HAP-1 (cell line): ENCODE data around the gene MAL.

Source experiments
- DNase-seq, 2 experiments: peaks; one replicate each; pipeline ENCODE4 v3.0.0-alpha.2; 2016 to 2020; ENCODE audit warnings: low spot score in 2 of 2
- H3K27me3 ChIP-seq: fragments of 250-450 bp; sonication (Bioruptor Pico); 2 replicates; pipeline ENCODE4 v1.5.1; 2020; ENCODE audit warnings: low read depth, mild to moderate bottlenecking, moderate library complexity
- H3K36me3 ChIP-seq: fragments of 250-450 bp; sonication (Bioruptor Pico); replicated peaks from 2 replicates; pipeline ENCODE4 v1.5.1; 2020; ENCODE audit warnings: mild to moderate bottlenecking
- H3K4me1 ChIP-seq: fragments of 250-450 bp; sonication (Bioruptor Pico); 2 replicates; pipeline ENCODE4 v1.5.1; 2020; ENCODE audit warnings: mild to moderate bottlenecking
- H3K4me3 ChIP-seq: fragments of 250-450 bp; sonication (Bioruptor Pico); 2 replicates; pipeline ENCODE4 v1.5.1; 2020; ENCODE audit warnings: mild to moderate bottlenecking, moderate library complexity
- H3K9me3 ChIP-seq: fragments of 250-450 bp; sonication (Bioruptor Pico); 2 replicates; pipeline ENCODE4 v1.5.1; 2020; ENCODE audit warnings: mild to moderate bottlenecking, moderate library complexity
- in situ Hi-C: fragments of 300-500 bp; cut with MboI; formaldehyde crosslinking; loops from 3 replicates; pipeline ENCODE4 v1.14.3; 2020; ENCODE audit warnings: low sequenced_read_pairs, inconsistent platforms, mixed read lengths

Gene MAL

DNA sequence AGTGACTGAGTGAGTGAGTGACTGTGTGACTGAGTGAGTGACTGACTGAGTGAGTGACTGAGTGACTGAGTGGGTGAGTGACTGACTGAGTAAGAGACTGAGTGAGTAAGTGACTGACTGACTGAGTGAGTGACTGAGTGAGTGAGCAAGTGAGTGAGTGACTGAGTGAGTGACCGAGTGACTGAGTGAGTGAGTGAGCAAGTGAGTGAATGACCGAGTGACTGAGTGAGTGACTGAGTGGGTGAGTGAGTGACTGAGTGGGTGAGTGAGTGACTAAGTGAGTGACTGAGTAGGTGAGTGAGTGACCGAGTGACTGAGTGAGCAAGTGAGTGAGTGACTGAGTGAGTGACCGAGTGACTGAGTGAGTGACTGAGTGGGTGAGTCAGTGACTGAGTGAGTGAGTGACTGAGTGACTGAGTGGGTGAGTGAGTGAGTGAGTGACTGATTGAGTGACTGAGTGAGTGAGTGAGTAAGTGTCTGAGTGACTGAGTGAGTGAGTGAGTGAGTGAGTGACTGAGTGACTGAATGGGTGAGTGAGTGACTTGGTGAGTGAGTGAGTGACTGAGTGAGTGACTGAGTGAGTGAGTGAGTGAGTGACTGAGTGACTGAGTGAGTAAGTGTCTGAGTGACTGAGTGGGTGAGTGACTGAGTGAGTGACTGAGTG is 13.3 kb downstream of the MAL start:
- in situ Hi-C loops: no loop called here
- DNase-seq: no peak
- Histone ChIP-seq H3K9me3 (no peaks in the 10 kb centered on the region), H3K27me3 (no peaks in the 10 kb centered on the region), H3K36me3 (no peaks in the 10 kb centered on the region), H3K4me1 (no peaks in the 10 kb centered on the region), H3K4me3 (no peak overlapping the region)

DNA sequence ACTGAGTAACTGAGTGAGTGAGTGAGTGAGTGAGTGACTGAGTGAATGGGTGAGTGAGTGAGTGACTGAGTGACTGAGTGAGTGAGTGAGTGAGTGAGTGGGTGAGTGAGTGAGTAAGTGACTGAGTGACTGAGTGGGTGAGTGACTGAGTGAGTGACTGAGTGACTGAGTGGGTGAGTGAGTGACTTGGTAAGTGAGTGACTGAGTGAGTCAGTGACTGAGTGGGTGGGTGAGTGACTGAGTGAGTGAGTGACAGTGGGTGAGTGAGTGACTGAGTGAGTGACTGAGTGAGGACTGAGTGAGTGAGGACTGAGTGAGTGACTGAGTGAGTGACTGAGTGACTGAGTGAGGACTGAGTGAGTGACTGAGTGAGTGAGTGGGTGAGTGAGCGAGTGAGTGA is 13.9 kb downstream of the MAL start:
- in situ Hi-C loops: no loop called here
- DNase-seq: no peak
- Histone ChIP-seq H3K36me3 (no peaks in the 10 kb centered on the region), H3K9me3 (no peaks in the 10 kb centered on the region), H3K4me3 (no peak overlapping the region), H3K4me1 (no peaks in the 10 kb centered on the region), H3K27me3 (0 out of 2 replicates have a peak, but pooled peaks cover 2% of the 10 kb centered on the region)

DNA sequence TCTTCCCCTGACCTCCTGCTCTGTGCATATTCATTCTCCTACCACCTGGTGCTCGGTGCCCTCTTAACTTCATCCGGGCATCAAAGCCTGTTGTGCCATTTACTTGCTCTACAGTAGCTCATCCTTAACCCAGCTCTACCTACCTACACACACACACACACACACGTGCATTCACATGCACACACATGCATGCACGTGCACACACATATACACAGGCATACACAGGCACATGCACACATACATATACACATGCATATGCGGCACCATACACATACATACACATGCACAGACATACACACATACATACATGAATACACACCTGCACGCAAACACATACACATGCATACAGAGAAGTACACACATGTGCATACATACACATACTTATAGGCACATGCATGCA is 14.5 kb downstream of the MAL start:
- Histone ChIP-seq H3K27me3 (0 out of 2 replicates have a peak, but pooled peaks cover 2% of the 10 kb centered on the region), H3K9me3 (no peaks in the 10 kb centered on the region), H3K36me3 (no peaks in the 10 kb centered on the region), H3K4me1 (no peaks in the 10 kb centered on the region), H3K4me3 (no peak overlapping the region)
- in situ Hi-C loops: no loop called here
- DNase-seq: no peak

DNA sequence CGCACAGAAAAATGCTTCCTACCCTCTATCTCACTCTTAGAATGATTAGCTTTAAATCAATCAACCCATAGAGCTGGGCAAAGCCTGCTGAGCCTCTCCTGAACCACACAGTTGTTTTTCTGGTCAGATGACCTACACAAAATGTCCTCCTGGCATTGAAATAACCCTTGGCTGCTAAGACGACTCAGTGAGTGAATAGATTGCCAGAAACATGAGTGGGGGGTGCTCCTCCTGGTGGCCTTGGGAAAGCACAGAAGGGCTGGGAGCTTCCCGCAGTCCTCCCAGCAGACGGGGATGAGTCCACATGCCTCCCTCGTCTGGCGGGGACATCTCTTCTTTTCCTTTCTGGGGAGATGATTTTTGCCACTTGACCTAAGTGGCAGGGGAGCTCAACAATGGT is 14.9 kb downstream of the MAL start:
- in situ Hi-C loops: no loop called here
- H3K4me3 ChIP-seq: no peak overlapping the region
- H3K27me3 ChIP-seq: peaks cover 2% of the 10 kb centered on the region; the same call in 1 of the 2 replicates
- DNase-seq: no peak
- no peaks in the 10 kb centered on the region for H3K9me3 ChIP-seq
- no peaks in the 10 kb centered on the region for H3K36me3 ChIP-seq
- H3K4me1 ChIP-seq: no peaks in the 10 kb centered on the region

DNA sequence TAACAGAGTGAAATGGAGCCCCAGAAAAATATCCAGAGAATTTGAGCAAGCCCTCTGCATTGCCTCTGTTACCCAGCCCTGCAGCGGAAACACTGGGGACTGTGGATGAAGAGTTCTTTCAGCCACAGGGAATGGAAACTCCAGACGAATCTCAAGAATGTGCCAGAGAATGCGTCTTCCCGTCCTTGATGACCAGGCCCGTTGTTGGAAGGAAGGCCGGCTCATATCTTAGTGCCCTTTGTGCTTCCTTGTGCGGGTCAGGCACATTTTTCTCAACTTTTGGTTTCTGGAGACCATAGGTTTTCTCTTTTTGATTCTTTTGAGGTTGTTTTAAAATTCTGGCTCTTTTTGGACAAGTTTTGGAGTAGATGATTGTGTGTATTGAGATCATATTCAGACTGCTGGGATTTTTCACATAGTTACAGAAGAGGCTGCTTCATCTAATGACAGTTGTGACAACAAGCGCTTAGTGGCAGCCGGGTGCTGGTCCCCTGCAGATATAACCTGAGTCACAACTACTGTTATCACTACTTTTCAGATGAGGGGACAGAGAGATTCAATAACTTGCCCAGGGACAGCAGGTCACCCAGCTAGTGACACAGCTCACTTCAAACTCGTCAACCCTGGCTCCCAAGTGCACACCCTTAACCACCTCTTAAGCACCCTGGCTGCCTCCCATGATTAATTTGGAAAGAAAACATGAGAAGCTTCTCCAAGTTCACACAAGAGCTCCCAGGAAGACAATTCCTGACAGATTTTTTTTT is 15.7 kb downstream of the MAL start:
- DNase-seq: no peak
- no peak overlapping the region for H3K4me3 ChIP-seq
- H3K4me1 ChIP-seq: no peaks in the 10 kb centered on the region
- H3K27me3 ChIP-seq: peaks cover 2% of the 10 kb centered on the region; the same call in 1 of the 2 replicates
- H3K9me3 ChIP-seq: no peaks in the 10 kb centered on the region
- H3K36me3 ChIP-seq: no peaks in the 10 kb centered on the region
- in situ Hi-C loops: no loop called here

DNA sequence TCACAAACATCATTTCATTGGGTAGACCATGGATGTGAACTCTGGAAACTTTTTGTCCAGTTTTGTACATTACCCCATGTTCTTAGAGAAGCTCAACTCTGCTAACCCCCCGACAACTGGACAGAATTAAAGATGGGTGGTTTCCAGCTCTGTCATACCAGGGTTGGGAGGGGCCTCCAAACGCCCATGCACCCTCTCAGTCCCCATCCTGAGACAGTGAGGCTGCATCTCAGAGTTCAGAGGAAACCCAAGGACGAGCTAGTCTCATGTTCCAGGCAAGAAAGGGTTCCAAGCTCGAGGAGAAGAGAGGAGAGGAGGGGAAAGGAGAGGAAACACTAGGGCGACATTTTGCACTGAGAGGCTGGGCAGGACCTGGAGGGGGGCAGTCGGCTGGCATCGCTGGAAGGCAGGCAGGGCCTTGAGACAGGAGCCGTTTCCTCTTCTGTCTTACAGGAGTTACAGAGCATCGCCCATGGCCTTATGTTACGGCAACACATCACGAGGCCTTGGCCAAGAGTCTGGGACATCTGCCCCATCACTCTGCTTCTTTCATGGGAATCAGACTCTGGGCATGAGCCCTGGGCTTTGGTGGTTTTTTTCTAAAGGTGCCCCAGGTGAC is 16.4 kb downstream of the MAL start:
- DNase-seq: no peak
- in situ Hi-C loops: no loop called here
- H3K27me3 ChIP-seq: peaks cover 2% of the 10 kb centered on the region; the same call in 1 of the 2 replicates
- H3K9me3 ChIP-seq: no peaks in the 10 kb centered on the region
- no peaks in the 10 kb centered on the region for H3K36me3 ChIP-seq
- H3K4me3 ChIP-seq: no peak overlapping the region
- H3K4me1 ChIP-seq: no peaks in the 10 kb centered on the region

DNA sequence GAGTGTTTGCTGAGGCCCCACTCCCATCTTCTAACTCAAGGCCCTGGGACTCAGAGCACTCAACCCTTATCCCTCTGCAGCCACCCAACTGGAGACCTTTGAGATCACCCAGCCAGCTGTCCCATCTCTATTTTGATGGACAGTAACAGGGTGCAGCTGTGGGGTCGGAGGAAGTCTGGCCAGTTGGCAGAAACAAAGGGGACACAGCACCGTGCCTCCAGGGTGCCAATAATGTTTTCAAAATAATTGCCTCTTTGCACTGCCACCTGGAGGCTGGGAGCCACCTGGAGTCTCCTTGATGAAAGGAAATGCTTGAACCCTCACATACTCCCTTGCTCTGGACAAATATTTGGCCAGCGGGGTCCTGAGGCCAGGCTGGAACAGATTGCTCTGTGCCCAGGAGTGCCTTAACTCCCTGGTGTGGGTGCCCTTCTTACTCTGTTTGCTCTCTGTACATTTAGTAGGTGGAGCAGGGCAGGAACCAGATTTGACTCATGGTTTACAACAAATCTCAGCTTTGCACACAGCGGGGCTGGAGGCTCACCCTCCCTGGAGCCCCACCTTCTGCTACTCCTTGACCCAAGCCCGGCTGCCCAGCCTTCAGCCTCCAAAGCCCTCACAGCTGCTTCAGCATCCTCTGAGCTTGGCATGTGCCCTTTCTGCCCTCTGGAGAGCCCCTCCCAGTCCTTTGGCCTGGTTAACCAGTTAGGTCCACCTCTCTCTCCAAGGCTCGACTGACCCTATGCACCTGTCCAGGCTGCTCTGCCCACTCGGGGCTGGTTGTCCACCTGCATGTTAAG is 17.2 kb downstream of the MAL start:
- H3K4me3 ChIP-seq: no peak overlapping the region
- peaks cover 2% of the 10 kb centered on the region; the same call in 1 of the 2 replicates for H3K27me3 ChIP-seq
- H3K9me3 ChIP-seq: no peaks in the 10 kb centered on the region
- no peaks in the 10 kb centered on the region for H3K36me3 ChIP-seq
- no peak for DNase-seq
- H3K4me1 ChIP-seq: no peaks in the 10 kb centered on the region
- in situ Hi-C loops: no loop called here

DNA sequence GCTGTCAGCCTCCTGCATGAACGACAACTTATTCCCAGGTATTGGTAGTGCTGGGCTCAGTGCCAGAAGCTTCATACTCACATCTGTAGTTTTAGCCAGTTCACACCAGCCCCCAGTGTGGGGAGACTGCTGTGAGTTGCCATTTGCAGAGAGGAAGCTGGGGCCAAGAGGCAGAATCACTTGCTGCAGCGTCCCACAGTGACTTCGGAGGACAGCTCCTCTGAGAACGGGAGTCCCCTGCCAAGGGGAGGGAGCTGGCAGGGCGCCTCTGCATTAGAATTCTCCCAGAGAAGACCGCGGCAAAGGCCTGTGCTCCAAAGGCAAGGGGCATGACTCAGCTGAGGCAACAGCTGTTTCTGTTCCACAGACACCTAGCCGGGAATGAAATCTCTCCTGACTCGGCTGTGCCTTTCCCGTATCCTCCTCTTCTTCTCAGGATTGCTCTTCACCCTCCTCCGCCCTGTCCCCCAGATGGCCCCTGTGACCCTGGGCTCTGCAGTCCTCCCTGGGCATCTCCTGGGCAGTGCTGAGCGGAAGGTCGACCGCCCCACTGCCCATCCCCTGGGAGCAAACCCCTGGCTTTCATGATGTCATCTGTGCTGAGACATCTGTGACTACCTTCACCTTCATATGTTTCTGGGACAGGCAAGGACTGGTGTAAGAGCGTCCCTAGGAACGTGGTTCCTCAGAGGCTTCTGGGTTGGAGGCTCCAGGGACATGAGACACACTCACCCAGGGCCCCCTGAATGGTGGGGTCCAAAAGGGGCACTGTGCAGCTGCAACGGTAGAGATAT is 18.0 kb downstream of the MAL start:
- in situ Hi-C loops: no loop called here
- no peak for DNase-seq
- H3K4me3 ChIP-seq: no peak overlapping the region
- H3K9me3 ChIP-seq: no peaks in the 10 kb centered on the region
- peaks cover 2% of the 10 kb centered on the region; the same call in 1 of the 2 replicates for H3K27me3 ChIP-seq
- no peaks in the 10 kb centered on the region for H3K36me3 ChIP-seq
- no peaks in the 10 kb centered on the region for H3K4me1 ChIP-seq

DNA sequence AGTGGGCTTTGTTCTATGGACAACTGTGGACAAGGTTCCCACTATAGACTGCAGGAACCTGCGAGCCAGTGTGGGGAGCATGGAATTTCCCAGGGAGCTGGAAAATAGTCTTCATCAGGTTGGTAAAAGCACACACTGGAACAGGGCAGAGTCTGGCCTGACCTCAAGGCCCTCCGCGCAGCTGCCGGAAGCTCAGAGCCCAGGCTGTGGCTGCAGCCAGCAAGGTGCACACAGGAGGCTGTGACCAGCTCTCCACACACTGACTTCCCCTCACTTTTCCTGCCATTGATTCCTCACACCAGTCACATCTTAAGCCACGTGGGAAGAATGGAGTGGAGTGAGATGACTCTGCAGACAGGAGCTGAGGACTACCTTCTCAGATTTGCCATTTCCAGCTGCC is 19.1 kb downstream of the MAL start:
- no peaks in the 10 kb centered on the region for H3K9me3 ChIP-seq
- in situ Hi-C loops: no loop called here
- no peak for DNase-seq

DNA sequence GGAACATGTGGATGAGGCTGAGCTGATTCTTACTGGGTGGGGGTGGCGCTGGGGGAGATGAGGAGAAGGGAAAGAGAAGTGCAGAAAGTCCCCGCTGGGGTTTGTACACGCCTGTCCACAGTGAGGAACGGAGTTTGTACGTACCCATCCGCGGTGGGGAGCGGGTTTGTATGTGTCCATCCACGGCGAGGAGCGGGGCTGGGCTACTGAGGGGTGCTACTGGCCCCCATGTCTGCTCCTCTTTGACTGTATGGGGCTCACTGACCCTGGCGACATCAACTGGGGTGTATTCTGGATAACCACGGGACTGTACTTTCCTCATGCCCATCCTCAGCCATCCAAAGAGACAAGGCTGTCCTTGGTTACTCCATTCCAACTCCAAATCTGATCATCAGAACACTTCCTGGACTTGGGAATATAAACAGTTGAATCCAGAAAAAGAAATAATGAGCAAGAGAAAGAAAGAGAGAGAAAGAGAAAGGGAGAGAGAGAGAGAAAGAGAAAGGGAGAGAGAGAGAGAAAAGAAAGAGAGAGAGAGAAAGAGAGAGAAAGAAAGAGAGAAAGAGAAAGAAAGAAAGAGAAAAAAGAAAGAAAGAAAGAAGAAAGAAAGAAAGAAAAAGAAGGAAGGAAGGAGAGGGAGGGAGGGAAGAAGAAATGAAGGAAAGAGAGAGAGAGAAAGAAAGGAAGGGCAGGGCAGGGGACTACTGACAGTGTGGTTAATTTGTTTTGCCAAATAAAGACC is 21.0 kb downstream of the MAL start:
- no peaks in the 10 kb centered on the region for H3K4me1 ChIP-seq
- no peaks in the 10 kb centered on the region for H3K9me3 ChIP-seq
- H3K36me3 ChIP-seq: no peaks in the 10 kb centered on the region
- in situ Hi-C loops: no loop called here
- no peak for DNase-seq
- H3K4me3 ChIP-seq: no peak overlapping the region
- H3K27me3 ChIP-seq: peaks cover 2% of the 10 kb centered on the region; the same call in 1 of the 2 replicates

More for the DNA sequence above, 19.1 kb downstream of the MAL start:
- Histone ChIP-seq H3K27me3 (peaks cover 2% of the 10 kb centered on the region; the same call in 1 of the 2 replicates), H3K36me3 (no peaks in the 10 kb centered on the region), H3K4me3 (no peak overlapping the region), H3K4me1 (no peaks in the 10 kb centered on the region)

DNA sequence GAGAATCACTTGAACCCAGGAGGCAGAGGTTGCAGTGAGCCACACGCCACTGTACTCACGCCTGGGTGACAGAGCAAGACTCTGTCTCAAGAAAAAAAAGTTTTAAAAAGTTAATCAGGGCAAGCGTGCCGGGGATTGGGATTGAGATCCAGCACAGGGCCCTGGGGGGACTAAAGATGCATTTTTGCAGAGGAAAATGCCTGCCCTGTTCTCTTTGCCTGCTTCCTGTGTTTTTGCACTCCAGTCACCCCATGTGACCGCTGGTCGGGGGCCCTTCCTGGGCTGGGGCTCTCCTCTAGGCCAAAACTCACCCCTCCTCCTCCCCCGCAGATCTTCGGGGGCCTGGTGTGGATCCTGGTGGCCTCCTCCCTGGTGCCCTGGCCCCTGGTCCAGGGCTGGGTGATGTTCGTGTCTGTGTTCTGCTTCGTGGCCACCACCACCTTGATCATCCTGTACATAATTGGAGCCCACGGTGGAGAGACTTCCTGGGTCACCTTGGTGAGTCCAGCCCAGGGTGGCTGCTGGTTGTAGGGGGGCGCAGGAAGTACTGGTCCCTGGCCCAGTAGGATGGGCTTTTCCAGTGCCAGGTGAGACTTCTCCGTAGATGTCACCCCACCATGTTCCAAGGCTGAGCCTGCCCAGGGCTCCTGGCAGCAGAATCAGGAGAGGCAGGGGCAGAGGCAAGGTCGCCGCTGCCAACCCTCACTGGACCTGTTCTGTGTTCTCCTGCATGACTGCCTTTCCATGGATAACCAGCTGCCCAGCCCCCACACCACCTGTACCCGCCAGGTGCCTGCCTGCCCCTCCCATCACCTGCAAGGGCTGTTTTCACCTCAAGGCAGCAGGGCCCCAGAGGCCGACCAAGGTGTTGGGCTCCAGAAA is 22.4 kb downstream of the MAL start:
- in situ Hi-C loops: no loop called here
- H3K4me3 ChIP-seq: no peak overlapping the region
- peaks cover 2% of the 10 kb centered on the region; the same call in 1 of the 2 replicates for H3K27me3 ChIP-seq
- DNase-seq: no peak
- H3K9me3 ChIP-seq: no peaks in the 10 kb centered on the region
- no peaks in the 10 kb centered on the region for H3K4me1 ChIP-seq
- no peaks in the 10 kb centered on the region for H3K36me3 ChIP-seq
